Mucosa of gallbladder (tissue), 1 donor: ENCODE measurements around the gene LIMK1. TPM values are rescaled to one million over a fixed set of nuclear protein-coding genes. Genes with fewer than 3 reads are reported as not detected.

Experiments
- total RNA-seq: library from RNA; stranded (reverse); gene quantifications from one replicate; pipeline ENCODE4 v1.2.1, GENCODE V29; 2021
- donor health status: DM: no; HTN: no; CAD: no.

The LIMK1 gene
- total RNA-seq, 1 donor from 2014 or later, result 26.9 TPM

Other genes with a start within 250 kb of the LIMK1 start
- gene METTL27, start 241.3 kb upstream of the LIMK1 start, total RNA-seq, result 3.1 TPM
- not detected for gene TMEM270, start 222.6 kb upstream of the LIMK1 start, total RNA-seq
- gene ELN, start 55.6 kb upstream of the LIMK1 start, total RNA-seq, result 70.3 TPM
- gene EIF4H, start 90.6 kb downstream of the LIMK1 start, total RNA-seq, result 210 TPM
- 25.1 TPM for gene LAT2, start 126.2 kb downstream of the LIMK1 start, total RNA-seq
- gene RFC2, start 170.6 kb downstream of the LIMK1 start, total RNA-seq, result 19.6 TPM
- gene CLIP2, start 205.6 kb downstream of the LIMK1 start, total RNA-seq, result 71.7 TPM